Tibial artery (tissue), 4 donors: ENCODE data around the gene SLC2A13.

Experiments used
- DNase-seq, 2 donors: peaks; one replicate each; pipeline ENCODE4 v3.0.0-alpha.2; 2019
- H3K27ac ChIP-seq, 2 donors: fragments of 200-600 bp; sonication (generic) in 1 of 2; 1 replicate in 1 of 2; 2 replicates in 1 of 2; pipeline ENCODE4 v1.5.1; 2018 to 2019; ENCODE audit warnings: mild to moderate bottlenecking in 1 of 2
- H3K27me3 ChIP-seq, 2 donors: fragments of 200-600 bp; sonication (generic) in 1 of 2; one replicate each; pipeline versions ENCODE4 v1.5.1 to v1.6.0; 2016 to 2019
- H3K36me3 ChIP-seq, 3 donors: fragments of 200-600 bp; sonication (generic) in 2 of 3; one replicate each; pipeline ENCODE4 v1.5.1; 2016 to 2019; ENCODE audit warnings: mild to moderate bottlenecking in 2 of 3
- H3K4me1 ChIP-seq, 4 donors: fragments of 200-600 bp; sonication (generic) in 2 of 4; 1 replicate in 3 of 4; 2 replicates in 1 of 4; pipeline ENCODE4 v1.5.1; 2016 to 2019
- H3K4me3 ChIP-seq, 2 donors: fragments of 200-600 bp; sonication (generic) in 1 of 2; 1 replicate in 1 of 2; 2 replicates in 1 of 2; pipeline ENCODE4 v1.5.1; 2018 to 2019; ENCODE audit warnings: mild to moderate bottlenecking in 2 of 2
- H3K9me3 ChIP-seq, 3 donors: fragments of 200-600 bp; sonication (generic) in 1 of 3; one replicate each; pipeline ENCODE4 v1.5.1; 2016 to 2019
- CTCF ChIP-seq, 2 experiments: fragments of 200-600 bp in 1 of 2; fragments of 450-650 bp in 1 of 2; IDR thresholded peaks; one replicate each; pipeline ENCODE4 v1.5.1; 2017 to 2019; ENCODE audit warnings: antibody characterized with exemption in 2 of 2, mild to moderate bottlenecking in 1 of 2, moderate library complexity in 1 of 2
- intact Hi-C: fragments of 100-400 bp; cut with DNase I; formaldehyde crosslinking; loops from one replicate; pipeline ENCODE4 v1.15.0; 2023; ENCODE audit warnings: low total_unique reads

SLC2A13 gene

GRCh38 chr12:40146800-40147797, 41.2 kb upstream of the SLC2A13 start:
- no peak for DNase-seq
- Histone ChIP-seq H3K27me3 (no peaks in the 10 kb centered on the region), H3K36me3 (no peaks in the 10 kb centered on the region), H3K4me1 (no peaks in the 10 kb centered on the region), H3K27ac (no peak overlapping the region), H3K4me3 (no peak overlapping the region), H3K9me3 (no peaks in the 10 kb centered on the region)
- no peak for TF ChIP-seq CTCF (IDR thresholded peaks at IDR 0.05)
- intact Hi-C loops: no loop called here

- no peak for DNase-seq
- no peak overlapping the region for H3K27ac ChIP-seq
- H3K27me3 ChIP-seq: no peaks in the 10 kb centered on the region
- H3K36me3 ChIP-seq: no peaks in the 10 kb centered on the region
- intact Hi-C loops: no loop called here
- H3K4me3 ChIP-seq: no peak overlapping the region
- H3K4me1 ChIP-seq: no peaks in the 10 kb centered on the region
- no peak for TF ChIP-seq CTCF (IDR thresholded peaks at IDR 0.05)
- no peaks in the 10 kb centered on the region for H3K9me3 ChIP-seq
Measured at GRCh38 chr12:40145896-40146295, 40.0 kb upstream of the SLC2A13 start.

- intact Hi-C loops: no loop called here
- Histone ChIP-seq H3K4me1 (no peaks in the 10 kb centered on the region), H3K27me3 (no peaks in the 10 kb centered on the region), H3K27ac (no peak overlapping the region), H3K9me3 (no peaks in the 10 kb centered on the region), H3K36me3 (no peaks in the 10 kb centered on the region), H3K4me3 (no peak overlapping the region)
- no peak for TF ChIP-seq CTCF (IDR thresholded peaks at IDR 0.05)
- DNase-seq: no peak
Measured at GRCh38 chr12:40144023-40144422, 38.1 kb upstream of the SLC2A13 start.

GRCh38 chr12:40142001-40142744, 36.3 kb upstream of the SLC2A13 start:
- no peak for TF ChIP-seq CTCF (IDR thresholded peaks at IDR 0.05)
- H3K36me3 ChIP-seq: no peaks in the 10 kb centered on the region
- no peak overlapping the region for H3K4me3 ChIP-seq
- no peak for DNase-seq
- intact Hi-C loops: no loop called here
- H3K9me3 ChIP-seq: no peaks in the 10 kb centered on the region
- H3K27me3 ChIP-seq: no peaks in the 10 kb centered on the region
- no peaks in the 10 kb centered on the region for H3K4me1 ChIP-seq
- H3K27ac ChIP-seq: no peak overlapping the region

GRCh38 chr12:40138526-40138925, 32.6 kb upstream of the SLC2A13 start:
- H3K9me3 ChIP-seq: no peaks in the 10 kb centered on the region
- no peaks in the 10 kb centered on the region for H3K36me3 ChIP-seq
- no peak overlapping the region for H3K27ac ChIP-seq
- intact Hi-C loops: no loop called here
- TF ChIP-seq CTCF (IDR thresholded peaks at IDR 0.05): no peak
- H3K27me3 ChIP-seq: no peaks in the 10 kb centered on the region
- no peak for DNase-seq
- H3K4me3 ChIP-seq: no peak overlapping the region
- no peaks in the 10 kb centered on the region for H3K4me1 ChIP-seq
